Activated CD4-positive, alpha-beta T cell treated with anti-CD3 and anti-CD28 coated beads for 24 hours (primary cell): ENCODE data around the gene AKAP8.
"Not testable (repeated sequence)": the region's sequence is repeated elsewhere in the genome, so short reads cannot be mapped to it uniquely, and the experiment has no call there.

Source experiments
- DNase-seq, 2 donors: peaks; one replicate each; pipeline ENCODE4 v3.0.0-alpha.2; 2020; ENCODE audit warnings: low read depth in 2 of 2

AKAP8 gene

DNA sequence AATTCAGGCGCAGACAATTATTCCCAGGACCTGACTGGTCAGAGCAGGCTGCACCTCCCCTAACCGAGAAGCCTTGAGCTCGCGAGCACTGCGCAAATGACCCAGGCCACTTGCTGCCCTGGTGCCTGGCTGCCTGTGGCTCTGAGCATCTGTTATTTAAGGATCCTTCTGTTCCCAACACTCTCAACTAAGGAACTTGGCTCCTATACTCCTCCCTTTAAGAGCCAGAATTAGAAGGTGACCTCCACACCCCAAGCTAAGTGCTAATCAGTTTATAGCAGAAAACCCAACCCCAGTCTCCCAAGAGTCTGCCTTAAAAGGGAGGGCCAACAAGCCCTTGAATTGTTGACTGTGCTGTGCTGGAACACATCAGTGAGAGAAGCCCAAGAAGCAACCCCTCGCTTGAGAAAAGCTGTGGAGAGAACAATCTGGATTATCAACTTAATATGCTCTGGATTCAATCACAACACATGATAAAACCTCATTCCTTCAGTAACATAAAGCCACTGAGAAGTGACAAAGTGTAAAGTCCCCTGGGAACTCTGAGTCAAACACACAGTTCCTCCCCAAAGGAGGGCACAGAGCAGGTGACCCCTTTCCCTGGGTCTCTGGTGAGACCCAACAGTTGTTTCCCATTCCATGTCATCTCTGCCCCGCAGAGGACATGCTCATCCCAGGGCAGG is 24.7 kb upstream of the AKAP8 start:
- DNase-seq, result no peak

DNA sequence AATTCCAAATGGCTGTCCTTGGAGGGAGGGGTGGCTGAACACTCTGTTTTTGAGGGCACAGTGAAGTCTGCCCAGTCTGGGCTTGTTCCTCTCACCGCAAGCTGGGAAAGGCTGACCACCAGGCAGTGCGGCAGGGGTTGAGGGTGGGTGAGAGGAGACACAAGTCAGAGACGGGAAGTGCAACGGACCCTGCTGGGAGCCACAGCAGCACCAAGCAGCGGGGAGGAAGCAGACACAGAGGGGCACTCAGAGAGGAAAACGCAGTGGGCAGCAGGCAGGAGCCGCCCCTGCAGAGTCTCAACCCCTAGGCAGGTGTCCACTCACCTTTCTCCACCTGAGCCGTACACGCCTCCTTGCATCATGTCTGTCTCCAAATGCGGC is 23.6 kb upstream of the AKAP8 start:
- DNase-seq, result no peak

DNA sequence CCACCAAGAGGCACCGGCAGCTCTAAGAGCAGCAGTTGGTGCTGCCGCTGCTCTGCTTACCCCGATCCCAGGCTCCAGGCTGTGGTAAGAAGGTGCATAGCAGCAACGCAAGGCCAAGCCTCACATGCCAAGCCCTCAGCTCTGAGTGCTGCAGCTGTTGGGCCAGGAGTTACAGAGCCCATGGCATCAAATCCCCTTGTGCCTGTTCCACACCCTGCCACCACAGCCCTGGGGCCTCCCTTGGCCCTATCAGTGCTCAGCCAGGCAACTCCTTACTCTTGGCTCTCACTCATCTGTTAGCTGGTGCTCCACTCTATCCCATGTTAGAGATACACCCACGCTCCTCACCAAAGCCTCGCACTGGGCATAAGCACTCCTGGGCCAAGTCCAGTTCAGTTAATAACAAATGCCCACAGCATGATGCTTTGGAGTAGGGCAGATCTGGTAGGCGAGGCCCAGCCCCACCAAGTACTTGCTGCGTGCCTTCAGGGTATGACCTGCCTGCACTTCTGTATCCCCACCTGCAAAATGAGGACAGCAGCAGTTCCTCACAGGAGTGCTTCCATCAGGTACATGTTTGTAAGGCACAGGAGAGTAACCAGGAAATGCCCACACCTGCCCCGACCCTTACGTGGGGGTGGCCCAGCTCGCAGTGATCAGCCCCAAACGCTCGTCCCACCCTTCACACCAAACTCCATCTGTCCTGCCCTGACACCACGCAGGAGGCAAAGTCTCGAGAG is 23.0 kb upstream of the AKAP8 start:
- no peak for DNase-seq

DNA sequence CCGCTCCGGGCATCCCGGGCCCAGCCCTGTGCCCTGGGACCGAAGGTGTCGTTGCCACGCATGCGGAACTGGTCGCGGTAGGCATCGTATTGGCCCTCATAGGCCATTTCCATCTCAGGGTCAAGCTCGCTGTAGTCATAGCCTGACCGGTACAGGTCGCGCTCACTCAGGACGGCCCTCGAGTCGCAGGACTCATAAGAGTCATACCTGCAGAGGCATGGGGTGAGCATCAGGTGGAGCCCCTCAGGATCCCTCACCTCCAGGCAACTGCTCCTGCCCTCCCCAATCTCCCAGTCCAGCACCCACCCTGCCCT is 21.8 kb upstream of the AKAP8 start:
- no peak for DNase-seq

DNA sequence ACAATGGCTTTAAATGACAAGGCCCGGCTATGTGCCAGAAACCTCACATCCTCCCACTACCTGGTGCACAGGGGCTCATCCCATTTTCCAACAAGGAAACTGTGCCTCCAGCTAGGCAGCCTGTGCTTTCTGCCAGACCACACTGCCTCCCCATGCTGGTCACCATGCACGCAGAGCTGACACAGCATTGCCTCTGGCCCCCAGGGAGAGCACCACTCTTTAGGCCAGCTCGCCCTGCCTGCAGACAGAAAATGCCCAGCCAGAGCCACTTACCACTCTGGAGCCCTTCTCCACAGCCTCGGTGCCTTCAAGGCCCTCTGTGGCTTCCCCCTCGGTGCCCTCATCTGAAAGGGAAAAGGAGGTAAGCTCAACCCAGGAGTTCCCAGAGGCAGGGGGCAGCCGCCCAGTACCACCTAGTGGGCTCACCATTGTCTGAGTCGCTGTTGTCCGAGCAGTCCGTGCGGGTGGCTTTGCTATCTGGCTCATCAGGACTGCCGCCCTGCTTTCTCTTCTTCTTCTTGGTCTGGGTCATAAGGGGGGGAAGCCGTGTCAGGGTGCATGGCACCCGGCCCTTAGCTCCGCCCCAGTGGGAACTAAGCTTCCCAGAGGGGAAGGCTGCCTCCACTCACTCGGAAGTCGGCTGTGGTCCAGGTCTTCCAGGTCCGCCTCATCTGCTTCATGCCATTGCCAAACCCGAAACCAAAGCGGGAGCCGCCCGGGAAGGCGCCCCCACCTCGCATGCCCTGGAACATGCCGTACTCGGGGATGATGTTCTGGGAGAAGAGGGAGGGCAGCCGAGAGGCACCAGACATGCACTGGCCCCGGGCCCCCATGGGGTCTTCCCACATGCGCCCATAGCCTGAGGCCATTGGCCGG is 21.2 kb upstream of the AKAP8 start:
- no peak for DNase-seq

DNA sequence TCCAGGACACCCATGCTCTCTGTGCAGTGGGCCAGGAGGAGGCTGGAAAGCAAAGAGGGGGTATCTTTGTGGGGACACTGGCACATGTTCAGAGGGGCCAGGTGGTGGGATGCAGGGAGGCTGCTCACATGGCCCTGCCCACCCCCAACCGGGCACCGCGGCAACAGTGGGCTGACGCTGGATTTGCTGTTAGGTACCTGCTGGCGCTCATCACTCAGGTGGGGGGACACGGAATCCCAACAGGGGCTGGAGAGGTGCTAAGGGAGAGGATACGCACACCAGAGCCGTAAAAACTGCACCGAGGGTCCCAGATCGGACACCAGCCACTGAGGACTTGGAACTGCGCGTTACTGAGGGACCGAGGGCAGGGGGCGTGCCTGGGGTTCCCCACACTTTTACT is 20.0 kb upstream of the AKAP8 start:
- DNase-seq, result no peak

DNA sequence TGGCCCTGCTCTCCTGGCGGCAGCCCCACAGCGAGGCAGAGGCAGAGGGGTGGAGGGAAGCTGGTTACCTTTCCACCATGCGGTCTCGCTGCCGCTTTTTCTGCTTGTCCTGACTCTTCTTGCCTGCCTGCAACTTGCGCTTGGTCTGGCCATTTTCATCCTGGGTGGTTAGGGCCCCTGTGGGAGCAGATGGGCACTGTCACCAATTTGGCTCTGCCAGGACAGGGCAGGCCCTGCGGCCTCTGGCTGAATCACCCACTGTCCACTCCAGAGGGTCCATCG is 19.6 kb upstream of the AKAP8 start:
- no peak for DNase-seq

DNA sequence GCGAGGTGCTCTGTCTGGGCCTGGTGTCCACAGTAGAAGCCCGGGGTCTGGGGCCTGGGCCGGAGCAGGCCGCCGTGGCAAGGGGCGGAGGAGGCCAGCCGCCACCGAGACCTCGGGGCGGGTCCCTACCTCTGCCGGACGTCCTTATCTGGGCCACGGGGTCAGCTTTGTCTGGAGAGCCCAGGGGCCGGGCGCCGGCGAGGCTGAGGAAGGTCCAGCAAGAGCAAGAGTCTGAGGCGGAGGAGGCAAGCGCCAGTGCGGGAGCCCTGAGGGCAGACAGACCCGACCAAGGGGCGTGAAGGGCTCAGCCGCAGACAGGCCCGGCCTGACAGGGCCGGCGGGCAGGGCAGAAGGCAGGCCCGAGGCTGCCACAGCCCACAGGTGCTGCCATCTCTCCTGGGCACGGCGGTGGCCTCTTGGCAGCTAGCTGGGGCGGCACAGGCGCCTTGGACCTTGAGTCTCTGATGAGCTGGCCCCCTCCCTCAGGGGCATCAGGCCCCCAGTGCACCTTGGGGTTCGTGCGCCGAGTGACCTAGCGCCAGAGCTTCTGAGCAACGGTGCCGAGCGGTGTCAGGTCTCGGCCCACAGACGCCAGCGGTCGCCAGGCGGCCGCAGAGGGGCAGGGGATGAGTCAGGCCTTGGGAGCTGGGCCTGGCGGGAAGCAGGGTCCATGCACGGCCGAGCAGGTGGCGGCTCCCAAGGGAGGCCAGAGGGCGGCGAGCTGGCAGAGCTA is 19.1 kb upstream of the AKAP8 start:
- DNase-seq, result no peak

DNA sequence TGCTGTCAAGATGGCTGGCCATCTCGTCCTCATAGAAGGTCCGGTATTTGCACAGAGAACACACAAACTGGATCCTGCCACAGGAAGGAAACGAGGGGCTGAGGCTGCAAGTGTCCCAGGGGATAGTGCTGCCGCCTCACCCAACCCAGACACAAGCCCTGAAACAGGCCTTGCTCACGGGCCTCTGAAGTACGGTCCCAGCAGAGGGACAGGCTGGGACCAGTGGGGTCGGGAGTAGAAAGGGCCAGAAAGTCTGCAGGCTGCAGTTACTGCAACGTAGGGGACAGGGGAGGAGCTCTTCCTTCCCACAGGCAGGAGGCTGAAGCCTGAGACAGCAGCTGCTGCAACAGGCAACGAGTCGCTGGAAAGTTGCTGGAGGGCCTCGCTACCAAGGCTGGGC is 18.2 kb upstream of the AKAP8 start:
- no peak for DNase-seq

DNA sequence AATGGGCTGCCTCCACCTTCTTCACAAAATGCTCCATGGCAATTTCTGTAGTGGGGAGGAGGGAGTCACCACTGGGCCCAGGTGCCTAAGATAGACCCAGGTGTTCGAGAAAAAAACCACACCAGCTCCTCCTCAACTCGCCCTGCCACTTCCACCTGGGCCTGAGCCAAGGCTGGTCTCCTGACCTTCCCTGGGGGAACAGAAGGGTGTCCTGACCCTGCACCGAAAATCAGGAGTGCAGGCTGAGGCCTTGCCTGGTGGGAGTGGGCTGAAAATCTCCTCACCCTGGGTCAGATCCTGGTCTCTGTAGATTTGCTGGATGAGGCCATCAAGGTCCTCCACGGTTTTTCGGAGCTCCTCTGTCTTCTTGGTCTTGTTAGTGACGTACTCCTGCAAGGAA is 17.6 kb upstream of the AKAP8 start:
- no peak for DNase-seq

DNA sequence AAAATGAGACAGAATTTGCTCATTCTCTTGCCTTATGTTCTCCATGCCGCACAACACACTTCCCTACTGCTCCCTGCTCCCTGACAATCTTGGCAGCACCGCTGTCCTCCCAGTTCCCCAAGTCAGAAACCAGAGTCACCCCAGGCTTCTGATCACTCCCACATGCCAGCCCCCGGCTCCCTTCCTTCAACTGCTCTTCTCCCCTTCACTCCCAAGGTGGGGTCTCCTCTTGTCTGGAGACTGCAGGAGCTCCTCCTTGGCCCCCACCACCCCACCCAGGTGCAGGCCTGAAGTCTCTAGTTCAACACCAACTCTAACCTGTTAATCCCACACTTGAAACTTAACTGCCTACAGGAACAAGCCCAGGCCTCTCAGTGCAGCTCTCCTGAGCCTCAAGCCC is 16.8 kb upstream of the AKAP8 start:
- DNase-seq, result no peak

DNA sequence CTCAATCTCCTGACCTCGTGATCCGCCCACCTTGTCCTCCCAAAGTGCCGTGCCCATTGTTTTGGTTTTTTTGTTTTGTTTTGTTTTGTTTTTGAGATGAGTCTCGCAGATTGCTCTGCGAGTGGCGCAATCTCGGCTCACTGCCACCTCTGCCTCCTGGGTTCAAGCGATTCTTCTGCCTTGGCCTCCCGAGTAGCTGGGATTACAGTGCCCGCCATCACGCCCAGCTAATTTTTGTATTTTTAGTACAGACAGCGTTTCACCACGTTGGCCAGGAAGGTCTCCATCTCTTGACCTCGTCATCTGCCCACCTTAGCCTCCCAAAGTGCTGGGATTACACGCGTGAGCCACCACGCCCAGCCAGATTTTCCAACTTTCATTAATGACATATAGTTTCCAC is 15.7 kb upstream of the AKAP8 start:
- not testable (repeated sequence) for DNase-seq

DNA sequence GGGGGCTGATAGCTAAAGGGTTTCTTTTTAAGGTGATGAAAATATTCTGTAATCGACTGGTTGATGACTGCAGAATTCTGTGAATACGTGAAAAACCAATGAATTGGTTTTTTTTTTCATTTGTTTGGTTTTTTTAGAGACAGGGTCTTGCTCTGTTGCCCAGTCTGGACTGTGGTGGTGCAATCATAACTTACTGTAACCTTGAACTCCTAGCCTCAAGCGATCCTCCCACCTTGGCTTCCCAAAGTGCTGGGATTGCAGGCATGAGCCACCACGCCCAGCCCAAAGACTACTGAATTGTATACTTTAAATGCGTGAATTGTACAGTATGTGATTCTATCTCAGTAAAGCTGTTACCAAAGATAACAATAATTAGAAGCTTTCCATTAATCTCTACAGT is 14.8 kb upstream of the AKAP8 start:
- DNase-seq, result no peak

DNA sequence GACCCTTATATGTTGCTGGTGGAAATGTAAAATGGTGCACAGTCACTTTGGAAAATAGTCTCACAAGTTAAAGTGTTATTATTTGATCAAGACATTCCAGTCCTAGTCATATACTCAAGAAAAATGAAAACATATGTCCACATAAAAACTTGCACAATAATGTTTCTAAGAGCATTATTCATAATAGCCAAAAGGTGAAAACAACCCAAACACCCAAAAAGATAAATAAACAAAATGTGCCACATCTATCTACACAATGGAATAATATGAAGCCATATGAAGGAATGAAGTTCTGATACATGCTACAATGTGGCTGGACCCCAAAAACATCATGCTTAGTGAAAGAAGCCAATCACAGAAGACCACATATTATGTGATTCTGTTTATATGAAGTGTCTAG is 14.4 kb upstream of the AKAP8 start:
- no peak for DNase-seq

DNA sequence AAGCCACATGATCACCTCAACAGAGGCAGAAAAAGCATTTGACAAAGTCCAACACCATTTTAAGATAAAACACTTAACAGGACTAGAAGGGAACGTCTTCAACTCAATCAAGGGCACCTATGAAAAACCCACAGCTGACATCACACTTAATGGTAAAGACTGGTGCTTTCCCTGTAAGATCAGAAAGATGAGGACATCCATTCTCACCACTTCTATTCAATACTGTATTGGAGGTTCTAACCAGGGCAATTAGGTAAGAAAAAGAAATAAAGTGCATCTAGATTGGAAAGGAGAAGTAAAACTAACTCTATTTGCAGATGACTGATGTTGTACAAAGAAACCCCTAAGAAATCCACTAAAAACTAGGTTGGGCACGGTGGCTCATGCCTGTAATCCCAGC is 11.2 kb upstream of the AKAP8 start:
- DNase-seq, result no peak

DNA sequence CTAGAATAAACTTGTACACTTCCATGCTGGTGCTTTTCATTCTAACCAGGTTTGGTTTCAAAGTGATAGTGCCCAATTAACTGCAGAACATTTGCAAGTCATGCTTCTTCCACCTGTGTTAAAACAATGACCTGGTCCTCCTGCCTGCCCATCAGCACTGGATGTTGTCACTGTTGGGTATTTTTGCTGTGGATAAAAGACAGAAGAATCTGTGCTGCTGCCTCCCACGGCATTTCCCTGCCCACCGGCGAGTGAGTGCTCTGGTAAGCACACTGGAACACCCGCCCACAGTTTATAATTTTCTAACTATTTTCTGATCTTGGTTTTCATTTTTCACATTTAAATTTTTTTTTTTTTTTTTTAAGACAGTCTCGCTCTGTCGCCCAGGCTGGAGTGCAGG is 2.3 kb upstream of the AKAP8 start:
- DNase-seq, result no peak

DNA sequence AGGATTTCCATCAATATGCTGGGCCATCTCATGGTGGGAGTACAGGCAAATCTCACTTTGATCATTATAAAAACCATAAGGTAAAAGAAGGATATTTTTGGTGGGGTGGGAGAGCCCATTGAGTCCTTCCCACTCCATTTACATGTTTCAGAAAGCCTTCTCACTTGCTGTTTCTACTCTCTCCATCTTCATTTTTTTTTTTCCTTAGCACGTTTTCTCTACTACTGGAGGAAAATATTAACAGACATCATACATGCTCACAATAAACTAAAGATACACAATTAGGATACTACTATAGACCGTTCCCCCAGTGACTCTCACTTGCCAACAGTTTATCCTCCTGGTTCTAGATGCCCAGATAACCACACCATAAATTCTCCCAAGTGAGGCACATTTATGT is 1.8 kb upstream of the AKAP8 start:
- no peak for DNase-seq

DNA sequence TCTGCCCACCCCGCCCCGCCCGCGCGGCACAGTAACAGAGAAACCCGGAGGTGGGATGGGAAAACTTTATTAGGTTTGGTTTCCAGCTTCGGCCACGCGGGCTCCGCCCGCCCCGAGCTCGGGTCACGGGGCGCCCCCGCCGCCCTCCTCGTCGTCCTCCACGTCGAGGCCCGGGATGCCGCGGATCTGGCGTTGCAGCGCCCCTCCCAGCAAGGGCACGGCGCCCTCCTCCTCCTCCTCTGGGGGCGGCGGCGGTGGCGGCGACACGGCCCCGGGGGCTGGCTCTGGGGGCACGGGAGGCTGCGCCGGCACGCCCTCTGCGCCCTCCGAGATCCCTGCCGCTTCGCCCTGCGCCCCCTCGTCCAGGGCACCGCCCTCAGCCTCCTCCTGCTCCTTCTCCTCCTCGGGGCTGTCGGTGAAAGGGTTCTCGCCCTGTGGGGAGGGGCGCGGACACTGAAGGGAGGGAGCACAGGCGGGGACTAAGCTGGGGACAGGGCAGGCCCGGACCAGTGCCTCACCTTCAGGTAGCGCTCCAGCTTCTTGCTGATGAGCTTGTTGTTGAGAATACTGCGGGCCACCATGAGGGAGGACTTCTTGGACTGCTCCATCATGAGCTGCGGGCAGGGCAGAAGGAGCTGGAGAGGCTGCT is 536 bp upstream of the AKAP8 start:
- no peak for DNase-seq

DNA sequence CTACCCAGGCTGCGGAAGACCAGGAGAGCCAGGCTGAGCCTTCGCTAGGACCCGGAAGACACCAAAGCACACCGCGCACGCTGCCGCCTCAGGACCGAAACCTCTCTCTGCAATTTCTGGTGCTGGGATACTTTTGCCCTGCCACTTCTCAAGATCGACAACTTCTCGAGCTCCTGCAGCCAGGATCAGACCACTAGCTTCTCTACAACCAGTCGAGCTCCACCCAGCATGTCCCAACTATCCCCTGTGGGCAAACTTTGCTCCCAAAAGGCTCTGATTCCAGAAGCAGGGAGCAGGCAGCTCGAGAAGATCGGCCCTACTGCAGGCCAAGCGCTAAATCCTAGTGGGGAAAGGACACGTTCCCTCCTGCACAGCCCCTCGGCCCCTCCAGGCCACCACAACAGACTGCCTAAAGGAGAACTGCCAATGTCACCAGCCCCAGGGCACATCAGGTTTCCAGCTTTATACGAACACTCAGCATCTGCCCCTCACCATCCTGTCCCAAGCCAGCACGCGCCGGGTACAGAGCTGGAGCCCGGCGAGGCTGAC is 979 bp downstream of the AKAP8 start:
- peak; percentile 20 to 36 for DNase-seq

DNA sequence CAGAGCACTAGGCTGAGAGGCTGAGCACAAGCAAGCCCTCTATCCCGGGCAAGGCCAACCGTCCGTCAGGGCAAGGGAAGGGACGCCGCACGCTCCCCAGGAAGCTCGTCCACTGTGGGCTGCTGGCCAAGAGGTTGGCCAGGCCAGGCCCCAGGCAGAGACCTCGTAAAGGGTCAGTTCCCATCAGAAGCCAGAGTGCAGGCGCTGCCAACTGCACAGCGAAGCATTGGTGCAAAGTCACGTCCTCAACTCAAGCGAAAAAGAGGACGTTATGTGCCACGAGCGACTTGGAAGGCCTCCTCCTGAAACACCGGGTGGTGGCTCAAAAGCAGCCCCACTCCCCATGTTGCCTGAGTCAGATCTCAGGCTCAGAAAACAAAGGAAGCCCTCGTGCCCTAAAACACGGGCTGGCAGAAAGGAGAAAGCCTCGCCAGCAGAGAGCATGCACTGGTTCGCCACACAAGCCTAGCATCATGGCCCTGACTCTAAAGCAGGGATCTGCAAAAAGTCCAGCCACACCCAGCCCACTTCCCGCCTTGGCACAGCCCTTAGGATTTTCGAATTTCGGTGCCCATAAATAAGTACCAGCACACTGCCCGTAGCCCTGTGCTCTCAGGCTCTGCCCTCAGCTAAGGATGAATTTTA is 4.7 kb downstream of the AKAP8 start:
- no peak for DNase-seq

DNA sequence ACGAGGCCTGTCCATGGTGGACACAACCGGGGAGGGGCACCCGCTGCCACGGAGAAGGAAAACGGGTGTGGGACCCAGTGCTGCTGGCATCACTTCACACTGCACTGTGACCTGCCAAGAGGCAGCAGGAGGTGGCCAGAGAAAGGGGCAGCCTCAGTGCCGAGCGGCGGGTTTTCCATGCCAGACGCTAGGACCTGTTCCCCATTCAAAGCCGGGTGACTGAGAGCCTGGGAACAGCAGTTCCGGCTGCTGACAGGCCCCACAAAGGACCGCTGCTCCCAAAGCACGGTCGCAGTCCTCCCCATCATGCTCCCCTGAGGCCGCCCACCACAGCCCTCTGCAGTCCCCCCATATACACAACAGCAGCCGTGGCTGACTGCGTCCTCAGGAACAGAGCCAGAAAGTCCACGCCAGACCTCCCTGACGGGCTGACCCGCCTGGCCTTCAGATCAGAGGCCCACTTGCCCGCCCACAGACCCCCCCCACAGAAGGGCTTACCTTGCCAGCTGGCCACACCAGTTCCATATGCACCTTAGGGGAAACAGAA is 5.4 kb downstream of the AKAP8 start:
- no peak for DNase-seq
